Fibroblast of lung (primary cell): ENCODE measurements around the gene GALNT2. TPM values are rescaled to one million over a fixed set of nuclear protein-coding genes. Genes with fewer than 3 reads are reported as not detected.

Experiments
- DNase-seq, 2 donors: peaks; one replicate each; pipeline versions ENCODE4 v3.0.0 to v3.0.0-alpha.2; 2010; ENCODE audit warnings: low read depth in 2 of 2
- H2AFZ ChIP-seq: 2 replicates; pipeline ENCODE4 v1.5.1; 2012; ENCODE audit warnings: low read length, control low read depth, inconsistent platforms
- H3K27ac ChIP-seq: 2 replicates; pipeline ENCODE4 v1.5.1; 2011; ENCODE audit warnings: low read length, control low read depth; ENCODE audit not compliant: insufficient read depth
- H3K27me3 ChIP-seq: 2 replicates; pipeline ENCODE4 v1.5.1; 2011; ENCODE audit warnings: mild to moderate bottlenecking, low read length; ENCODE audit not compliant: control insufficient read depth, insufficient read depth
- H3K36me3 ChIP-seq: 2 replicates; pipeline ENCODE4 v1.5.1; 2011; ENCODE audit warnings: low read length; ENCODE audit not compliant: control insufficient read depth, insufficient read depth
- H3K4me1 ChIP-seq: 2 replicates; pipeline ENCODE4 v1.5.1; 2011; ENCODE audit warnings: low read length; ENCODE audit not compliant: control insufficient read depth, insufficient read depth; ENCODE audit errors: extremely low read depth
- H3K4me2 ChIP-seq: 2 replicates; pipeline ENCODE4 v1.5.1; 2011; ENCODE audit warnings: low read length, control low read depth; ENCODE audit not compliant: insufficient read depth; ENCODE audit errors: extremely low read depth
- H3K4me3 ChIP-seq, 4 experiments: fragments of 200-600 bp in 1 of 4; sonication (generic) in 1 of 4; replicated peaks in 1 of 4; 2 replicates each; pipeline ENCODE4 v1.5.1; 2011 to 2016; ENCODE audit warnings: low read length in 4 of 4, low read depth in 3 of 4, mild to moderate bottlenecking in 3 of 4, control low read depth in 2 of 4, inconsistent platforms in 1 of 4, mixed read lengths in 1 of 4; ENCODE audit not compliant: insufficient read depth in 1 of 4; ENCODE audit errors: control extremely low read depth in 1 of 4
- H3K79me2 ChIP-seq: 2 replicates; pipeline ENCODE4 v1.5.1; 2012; ENCODE audit warnings: mild to moderate bottlenecking, low read length, inconsistent platforms; ENCODE audit not compliant: control insufficient read depth, insufficient read depth
- H3K9ac ChIP-seq: 2 replicates; pipeline ENCODE4 v1.5.1; 2011; ENCODE audit warnings: mild to moderate bottlenecking, low read length, control low read depth; ENCODE audit not compliant: insufficient read depth
- H3K9me3 ChIP-seq: 2 replicates; pipeline ENCODE4 v1.5.1; 2012; ENCODE audit warnings: low read depth, low read length; ENCODE audit not compliant: control insufficient read depth, insufficient read depth
- H4K20me1 ChIP-seq: 2 replicates; pipeline ENCODE4 v1.5.1; 2011; ENCODE audit warnings: low read length; ENCODE audit not compliant: control insufficient read depth, insufficient read depth; ENCODE audit errors: extremely low read depth
- CTCF ChIP-seq, 2 donors: IDR thresholded peaks in 1 of 2; conservative IDR thresholded peaks in 1 of 2; 1 replicate in 1 of 2; 2 replicates in 1 of 2; pipeline ENCODE4 v1.5.1; 2011 to 2012; ENCODE audit warnings: low read length in 2 of 2, control low read depth in 1 of 2, inconsistent platforms in 1 of 2, low read depth in 1 of 2, mild to moderate bottlenecking in 1 of 2
- EZH2 ChIP-seq: IDR thresholded peaks from 2 replicates; pipeline ENCODE4 v1.5.1; 2012; ENCODE audit warnings: low read length, control low read depth, mild to moderate bottlenecking; ENCODE audit errors: missing control alignments
- polyA plus RNA-seq, 2 donors: library from polyadenylated mRNA; depleted of rRNA in 1 of 2; stranded (reverse) in 1 of 2; unstranded in 1 of 2; fragments of >200 nt; gene quantifications; 2 replicates each; pipeline ENCODE4 v1.2.1, GENCODE V29; 2011 to 2012; ENCODE audit warnings: missing spikeins in 1 of 2
- total RNA-seq: library from RNA; depleted of rRNA; stranded (reverse); fragments of >200 nt; gene quantifications from 2 replicates; pipeline ENCODE4 v1.2.1, GENCODE V29; 2014

The GALNT2 gene
- total and polyA plus RNA-seq, 2 donors (not counting 1 experiment from before 2014, with no cell fraction given): 106 to 115 TPM

- no peak for DNase-seq
Observed at GRCh38 chr1:230285351-230285750, 218.3 kb downstream of the GALNT2 start.

GRCh38 chr1:230286166-230286889 is 219.3 kb downstream of the GALNT2 start:
- Histone ChIP-seq H4K20me1 (no peaks in the 10 kb centered on the region), H3K9ac (no peak overlapping the region), H3K79me2 (no peaks in the 10 kb centered on the region), H2AFZ (no peak overlapping the region), H3K4me2 (no peak overlapping the region), H3K36me3 (no peaks in the 10 kb centered on the region), H3K27me3 (no peaks in the 10 kb centered on the region), H3K27ac (no peak overlapping the region), H3K4me1 (no peaks in the 10 kb centered on the region), H3K9me3 (no peaks in the 10 kb centered on the region), H3K4me3 (no peak overlapping the region)
- no peak for TF ChIP-seq EZH2
- DNase-seq: no peak

More at GRCh38 chr1:230285351-230285750, 218.3 kb downstream of the GALNT2 start:
- Histone ChIP-seq H3K79me2 (no peaks in the 10 kb centered on the region), H3K4me3 (no peak overlapping the region), H2AFZ (no peak overlapping the region), H3K9ac (no peak overlapping the region), H3K36me3 (no peaks in the 10 kb centered on the region), H3K27me3 (no peaks in the 10 kb centered on the region), H3K27ac (no peak overlapping the region), H3K4me2 (no peak overlapping the region), H4K20me1 (no peaks in the 10 kb centered on the region), H3K9me3 (no peaks in the 10 kb centered on the region), H3K4me1 (no peaks in the 10 kb centered on the region)
- TF ChIP-seq CTCF (conservative IDR thresholded peaks at IDR 0.05 in 1 of 2, IDR thresholded peaks at IDR 0.05 in 1 of 2; ENCODE audit: low read depth in 1 of 2, low read length in 2 of 2): no peak
- TF ChIP-seq EZH2: no peak

GRCh38 chr1:230286890-230287269 is 219.8 kb downstream of the GALNT2 start:
- H3K4me2 ChIP-seq: no peak overlapping the region
- H3K27ac ChIP-seq: no peak overlapping the region
- no peak for DNase-seq
- no peaks in the 10 kb centered on the region for H4K20me1 ChIP-seq
- H3K9ac ChIP-seq: no peak overlapping the region
- no peak overlapping the region for H3K4me3 ChIP-seq
- no peak overlapping the region for H2AFZ ChIP-seq
- no peaks in the 10 kb centered on the region for H3K79me2 ChIP-seq
- H3K36me3 ChIP-seq: no peaks in the 10 kb centered on the region
- TF ChIP-seq EZH2: no peak
- TF ChIP-seq CTCF (conservative IDR thresholded peaks at IDR 0.05 in 1 of 2, IDR thresholded peaks at IDR 0.05 in 1 of 2; ENCODE audit: low read depth in 1 of 2, low read length in 2 of 2): no peak
- H3K9me3 ChIP-seq: no peaks in the 10 kb centered on the region
- H3K27me3 ChIP-seq: no peaks in the 10 kb centered on the region
- no peaks in the 10 kb centered on the region for H3K4me1 ChIP-seq
